GM12864 (cell line): ENCODE results near the gene CNOT1.

Experiments
- DNase-seq: peaks from one replicate; pipeline ENCODE4 v3.0.0-alpha.2; 2011; ENCODE audit warnings: low read depth
- H3K4me3 ChIP-seq: 2 replicates; pipeline ENCODE4 v1.5.1; 2011; ENCODE audit warnings: mild to moderate bottlenecking, low read depth, low read length, control low read depth
- TF ChIP-seq, protein P1 (sequence below): IDR thresholded peaks from 2 replicates; pipeline ENCODE4 v1.5.1; 2011; ENCODE audit warnings: low read depth, mild to moderate bottlenecking, moderate library complexity, low read length, control low read depth, inconsistent platforms; ENCODE audit errors: missing control alignments

CNOT1 gene

DNA sequence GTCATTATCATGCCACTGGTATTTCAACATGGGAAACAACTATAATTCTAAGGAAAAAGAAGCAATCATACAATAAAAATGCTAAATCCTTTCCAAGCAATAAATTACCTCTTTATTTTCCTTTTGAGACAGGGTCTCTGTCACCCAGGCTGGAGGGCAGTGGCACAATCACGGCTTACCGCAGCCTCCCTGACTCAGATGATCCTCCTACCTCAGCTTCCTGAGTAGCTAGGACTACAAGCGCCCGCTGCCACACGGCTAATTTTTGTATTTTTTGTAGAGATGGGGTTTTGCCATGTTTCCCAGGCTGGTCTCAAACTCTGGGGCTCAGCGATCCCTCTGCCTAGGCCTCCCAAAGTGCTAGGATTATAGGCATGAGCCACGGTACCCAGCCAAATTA is 24.1 kb downstream of the CNOT1 start:
- TF ChIP-seq, protein P1, sequence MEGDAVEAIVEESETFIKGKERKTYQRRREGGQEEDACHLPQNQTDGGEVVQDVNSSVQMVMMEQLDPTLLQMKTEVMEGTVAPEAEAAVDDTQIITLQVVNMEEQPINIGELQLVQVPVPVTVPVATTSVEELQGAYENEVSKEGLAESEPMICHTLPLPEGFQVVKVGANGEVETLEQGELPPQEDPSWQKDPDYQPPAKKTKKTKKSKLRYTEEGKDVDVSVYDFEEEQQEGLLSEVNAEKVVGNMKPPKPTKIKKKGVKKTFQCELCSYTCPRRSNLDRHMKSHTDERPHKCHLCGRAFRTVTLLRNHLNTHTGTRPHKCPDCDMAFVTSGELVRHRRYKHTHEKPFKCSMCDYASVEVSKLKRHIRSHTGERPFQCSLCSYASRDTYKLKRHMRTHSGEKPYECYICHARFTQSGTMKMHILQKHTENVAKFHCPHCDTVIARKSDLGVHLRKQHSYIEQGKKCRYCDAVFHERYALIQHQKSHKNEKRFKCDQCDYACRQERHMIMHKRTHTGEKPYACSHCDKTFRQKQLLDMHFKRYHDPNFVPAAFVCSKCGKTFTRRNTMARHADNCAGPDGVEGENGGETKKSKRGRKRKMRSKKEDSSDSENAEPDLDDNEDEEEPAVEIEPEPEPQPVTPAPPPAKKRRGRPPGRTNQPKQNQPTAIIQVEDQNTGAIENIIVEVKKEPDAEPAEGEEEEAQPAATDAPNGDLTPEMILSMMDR = no peak
- H3K4me3 ChIP-seq = no peak overlapping the region
- DNase-seq = no peak

DNA sequence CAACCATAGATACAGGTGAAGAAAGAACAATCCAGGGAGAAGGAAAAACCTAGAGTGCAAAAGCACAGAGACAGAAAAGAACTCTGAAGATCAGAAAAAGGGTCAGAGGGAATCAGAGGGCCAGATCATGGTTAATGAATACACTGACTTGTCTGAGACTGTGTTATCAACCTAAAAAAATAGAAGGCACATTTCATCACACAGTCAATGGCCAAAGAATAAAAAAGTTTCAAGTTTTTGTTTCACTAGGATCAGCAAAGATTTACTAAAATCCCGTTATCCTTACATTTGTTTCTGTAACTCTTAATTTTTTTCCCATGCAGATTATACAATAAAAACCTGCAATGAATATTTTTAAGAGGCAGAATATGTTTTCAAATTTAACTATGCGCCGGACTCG is 38.5 kb downstream of the CNOT1 start:
- TF ChIP-seq, protein P1 = no peak
- no peak overlapping the region for H3K4me3 ChIP-seq
- no peak for DNase-seq

DNA sequence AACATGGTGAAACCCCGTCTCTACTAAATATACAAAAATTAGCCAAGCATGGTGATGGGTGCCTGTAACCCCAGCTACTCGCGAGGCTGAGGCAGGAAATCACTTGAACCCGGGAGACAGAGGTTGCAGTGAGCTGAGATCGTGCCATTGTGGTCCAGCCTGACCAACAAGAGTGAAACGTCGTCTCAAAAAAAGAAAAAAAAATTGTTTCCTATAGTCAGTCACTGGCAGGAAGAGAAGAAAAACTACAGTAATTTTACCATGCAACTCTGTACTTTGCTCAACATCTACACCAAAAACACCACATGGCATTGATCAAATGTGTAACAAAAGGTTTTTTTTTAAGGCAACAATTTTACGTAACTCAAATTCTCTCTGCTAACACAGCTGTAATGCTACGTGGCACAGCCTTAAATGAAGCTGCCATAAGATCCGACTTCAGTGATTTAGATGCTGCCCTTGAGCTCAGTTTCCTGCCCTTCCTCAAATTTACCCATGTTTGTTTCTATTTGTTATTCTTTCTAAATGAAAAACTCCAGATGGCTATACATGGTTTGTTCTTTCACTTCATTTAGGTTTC is 40.2 kb downstream of the CNOT1 start:
- DNase-seq = no peak
- no peak overlapping the region for H3K4me3 ChIP-seq
- TF ChIP-seq, protein P1 = no peak

DNA sequence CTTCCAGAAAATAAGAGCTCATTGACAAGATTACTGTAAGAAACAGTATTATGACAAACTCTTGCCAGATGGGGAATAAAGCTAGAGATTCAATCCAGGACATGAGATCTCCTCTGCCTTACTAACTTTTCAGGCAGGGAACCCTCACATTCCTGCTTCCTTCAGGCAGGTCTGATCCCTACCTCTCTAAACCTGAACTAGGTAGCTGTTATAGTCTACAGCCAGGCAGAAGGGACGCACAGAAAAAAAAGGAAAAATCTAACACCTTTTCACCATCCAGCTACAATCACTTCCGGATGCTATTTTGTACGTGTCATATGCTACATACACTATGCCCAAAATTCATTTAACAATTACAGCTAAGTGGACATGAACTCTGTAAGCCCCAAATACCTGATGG is 41.2 kb downstream of the CNOT1 start:
- DNase-seq = no peak
- TF ChIP-seq, protein P1 = no peak
- H3K4me3 ChIP-seq = no peak overlapping the region

DNA sequence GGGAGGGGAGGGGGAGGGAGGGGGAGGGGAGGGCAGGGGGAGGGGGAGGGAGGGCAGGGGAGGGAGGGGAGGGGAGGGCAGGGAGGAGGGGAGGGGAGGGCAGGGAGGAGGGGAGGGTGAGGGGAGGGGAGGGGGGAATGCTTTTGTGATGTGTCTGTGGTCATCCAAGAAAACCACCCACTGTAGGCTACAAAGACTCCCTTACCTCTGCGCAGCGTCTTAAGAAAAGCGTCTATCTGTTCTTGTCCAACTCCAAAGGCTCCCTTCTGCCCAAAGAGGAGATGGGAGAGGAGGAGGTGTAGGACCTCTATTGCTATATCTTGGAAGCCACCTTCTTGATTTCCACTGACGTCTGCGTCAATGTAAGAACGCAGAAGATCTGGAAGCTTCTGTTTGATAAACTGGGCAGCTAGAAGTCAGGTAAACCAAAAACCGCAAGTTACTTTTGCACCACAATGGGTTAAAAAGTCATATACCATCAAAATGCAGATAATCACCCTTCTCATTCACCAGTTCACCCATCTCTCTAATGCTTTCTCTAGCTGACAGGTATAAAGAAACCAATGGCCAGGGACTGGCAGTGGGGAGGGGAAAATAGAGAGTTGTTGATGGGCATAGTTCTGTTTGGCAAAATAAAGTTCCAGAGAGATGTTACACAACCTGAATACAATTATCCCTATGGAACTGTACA is 43.1 kb downstream of the CNOT1 start:
- H3K4me3 ChIP-seq = no peak overlapping the region
- no peak for DNase-seq
- TF ChIP-seq, protein P1 = no peak

DNA sequence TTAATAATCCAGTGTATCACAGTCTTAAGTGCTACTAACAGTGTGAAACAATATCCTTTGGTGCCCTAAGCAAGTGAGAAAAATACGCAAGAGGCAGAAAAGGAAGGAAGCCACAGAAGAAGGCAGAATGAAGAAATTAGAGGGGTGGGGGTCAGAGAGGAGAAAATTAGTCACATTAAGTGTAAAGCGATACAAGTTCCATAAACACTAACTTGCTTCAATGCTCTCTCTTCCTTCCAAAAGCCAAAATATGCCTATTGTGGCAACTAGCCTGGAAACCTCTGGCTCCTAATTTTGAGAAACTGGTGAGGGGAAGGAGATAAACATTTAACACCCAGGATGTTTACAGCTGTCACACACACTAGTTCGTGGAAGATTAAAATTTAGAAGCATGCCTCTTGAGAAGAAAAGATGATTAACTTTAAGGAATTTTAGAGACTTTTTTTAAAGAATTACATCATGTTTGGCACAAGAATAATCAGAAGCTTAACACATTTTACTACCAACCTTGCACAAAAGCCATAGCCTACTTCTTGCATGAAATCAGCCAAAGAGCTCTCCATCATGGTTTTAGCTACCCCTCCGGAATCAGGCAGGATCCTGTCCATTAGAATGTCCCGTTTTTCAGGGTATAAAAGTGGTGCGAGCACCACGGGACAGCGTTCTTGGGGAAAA is 44.7 kb downstream of the CNOT1 start:
- TF ChIP-seq, protein P1 = no peak
- no peak for DNase-seq
- no peak overlapping the region for H3K4me3 ChIP-seq
